SK-N-SH (cell line): ENCODE data around the gene ZXDA. TPM values are rescaled to one million over a fixed set of nuclear protein-coding genes. Genes with fewer than 3 reads are reported as not detected.

Experiments
- CTCF ChIA-PET: fragments of 300-600, 350-600 bp; formaldehyde crosslinking; extraction: SDS; loops from one replicate; lab custom pipeline; 2021; lab: Yijun Ruan, JAX
- POLR2A ChIA-PET: fragments of 350-600 bp; sonication (Branson Sonifier 250); formaldehyde crosslinking; extraction: SDS; loops from one replicate; lab custom pipeline; 2020; ENCODE audit warnings: antibody characterized with exemption, inconsistent platforms; lab: Yijun Ruan, JAX
- DNase-seq: peaks from one replicate; pipeline ENCODE4 v3.0.0; 2012
- H2AFZ ChIP-seq: fragments of 200-600 bp; sonication (generic); 2 replicates; pipeline ENCODE4 v1.8.1; 2016; ENCODE audit warnings: antibody characterized with exemption, mild to moderate bottlenecking, low read depth
- H3F3A ChIP-seq: fragments of 200-600 bp; sonication (generic); replicated peaks from 2 replicates; pipeline ENCODE3; 2016; ENCODE audit warnings: antibody characterized with exemption, mild to moderate bottlenecking; ENCODE audit not compliant: insufficient read depth
- H3K27ac ChIP-seq, 2 experiments: fragments of 200-500 bp in 1 of 2; fragments of 200-600 bp in 1 of 2; sonication (Bioruptor generic) in 1 of 2; sonication (generic), shearing (Covaris generic) in 1 of 2; 2 replicates each; pipeline versions ENCODE4 v1.5.1 to v1.6.1; 2014 to 2016; ENCODE audit warnings: low read depth in 2 of 2, inconsistent platforms in 1 of 2, low read length in 1 of 2, mild to moderate bottlenecking in 1 of 2, mixed read lengths in 1 of 2
- H3K27me3 ChIP-seq: fragments of 200-600 bp; sonication (generic), shearing (Covaris generic); 2 replicates; pipeline ENCODE4 v1.6.1; 2016; ENCODE audit warnings: mixed run types; ENCODE audit not compliant: insufficient read depth
- H3K36me3 ChIP-seq, 2 experiments: fragments of 200-500 bp in 1 of 2; fragments of 200-600 bp in 1 of 2; sonication (Bioruptor generic) in 1 of 2; sonication (generic) in 1 of 2; replicated peaks in 1 of 2; 2 replicates each; pipeline versions ENCODE3 to v1.5.1; 2014 to 2016; ENCODE audit warnings: low read length in 1 of 2, mild to moderate bottlenecking in 1 of 2; ENCODE audit not compliant: insufficient read depth in 2 of 2, control insufficient read depth in 1 of 2
- H3K4me1 ChIP-seq, 2 experiments: fragments of 200-500 bp in 1 of 2; fragments of 200-600 bp in 1 of 2; sonication (Bioruptor generic) in 1 of 2; sonication (generic), shearing (Covaris generic) in 1 of 2; 2 replicates each; pipeline versions ENCODE4 v1.5.1 to v1.6.1; 2014 to 2016; ENCODE audit warnings: low read depth in 1 of 2, low read length in 1 of 2, mixed run types in 1 of 2; ENCODE audit not compliant: insufficient read depth in 2 of 2, control insufficient read depth in 1 of 2
- H3K4me2 ChIP-seq: fragments of 200-600 bp; sonication (generic), shearing (Covaris generic); 2 replicates; pipeline ENCODE4 v1.6.1; 2017; ENCODE audit warnings: mixed run types
- H3K4me3 ChIP-seq, 2 experiments: fragments of 200-500 bp in 1 of 2; fragments of 200-600 bp in 1 of 2; sonication (Bioruptor generic) in 1 of 2; sonication (generic), shearing (Covaris generic) in 1 of 2; 2 replicates each; pipeline versions ENCODE4 v1.5.1 to v1.8.1; 2014 to 2016; ENCODE audit warnings: low read depth in 2 of 2, inconsistent platforms in 1 of 2, low read length in 1 of 2, mild to moderate bottlenecking in 1 of 2, mixed read lengths in 1 of 2, moderate library complexity in 1 of 2
- H3K79me2 ChIP-seq: fragments of 200-600 bp; sonication (generic); 2 replicates; pipeline ENCODE4 v1.8.1; 2017; ENCODE audit warnings: mild to moderate bottlenecking; ENCODE audit not compliant: insufficient read depth
- H3K9ac ChIP-seq: fragments of 200-600 bp; sonication (generic); 2 replicates; pipeline ENCODE4 v1.6.1; 2017; ENCODE audit warnings: mixed run types
- H3K9me2 ChIP-seq: fragments of 200-600 bp; sonication (generic); 2 replicates; pipeline ENCODE4 v1.6.1; 2017; ENCODE audit warnings: mixed run types
- H3K9me3 ChIP-seq: fragments of 200-600 bp; sonication (generic); 2 replicates; pipeline ENCODE4 v1.6.1; 2017; ENCODE audit warnings: mixed run types, mild to moderate bottlenecking, moderate library complexity
- H4K20me1 ChIP-seq: fragments of 200-600 bp; sonication (generic); 2 replicates; pipeline ENCODE4 v1.6.1; 2017; ENCODE audit warnings: mild to moderate bottlenecking, mixed run types; ENCODE audit not compliant: insufficient read depth
- CHD2 ChIP-seq: fragments of 150-350 bp; IDR thresholded peaks from 2 replicates; pipeline ENCODE4 v1.6.1; 2018; ENCODE audit warnings: low read length; ENCODE audit not compliant: partially characterized antibody
- ELF1 ChIP-seq: IDR thresholded peaks from 2 replicates; pipeline ENCODE4 v1.4.0; 2012
- EP300 ChIP-seq, 2 experiments: IDR thresholded peaks; 2 replicates each; pipeline versions ENCODE4 v1.4.0 to v1.6.1; 2012; ENCODE audit warnings: borderline replicate concordance in 1 of 2, low read depth in 1 of 2, low read length in 1 of 2
- EZH2phosphoT487 ChIP-seq: fragments of 200-600 bp; sonication (generic); IDR thresholded peaks from 2 replicates; pipeline ENCODE4 v1.6.1; 2017; ENCODE audit warnings: low read depth, mixed run types, mild to moderate bottlenecking, antibody characterized with exemption, moderate library complexity, borderline replicate concordance
- FOSL2 ChIP-seq: IDR thresholded peaks from 2 replicates; pipeline ENCODE4 v1.4.0; 2012; ENCODE audit warnings: low read depth, mild to moderate bottlenecking, moderate library complexity, borderline replicate concordance
- FOXJ3 ChIP-seq: sonication (generic); formaldehyde crosslinking; IDR thresholded peaks from 2 replicates; pipeline ENCODE4 v1.5.1; 2020; ENCODE audit warnings: mild to moderate bottlenecking, missing genetic modification reagents
- MEF2A ChIP-seq: IDR thresholded peaks from 2 replicates; pipeline ENCODE4 v1.4.0; 2012; ENCODE audit warnings: low read depth, borderline replicate concordance
- MXI1 ChIP-seq: IDR thresholded peaks from 2 replicates; pipeline ENCODE4 v1.6.1; 2012; ENCODE audit warnings: mild to moderate bottlenecking, low read depth, low read length, improper control_type of control experiment
- NFIC ChIP-seq: IDR thresholded peaks from 2 replicates; pipeline ENCODE4 v1.4.0; 2012; ENCODE audit warnings: borderline replicate concordance
- NRF1 ChIP-seq: IDR thresholded peaks from 2 replicates; pipeline ENCODE4 v1.6.1; 2012; ENCODE audit warnings: low read depth, mild to moderate bottlenecking, low read length
- PBX3 ChIP-seq: IDR thresholded peaks from 2 replicates; pipeline ENCODE4; 2012
- RAD21 ChIP-seq: IDR thresholded peaks from 2 replicates; pipeline ENCODE4 v1.6.1; 2012; ENCODE audit warnings: mild to moderate bottlenecking, low read length
- REST ChIP-seq: IDR thresholded peaks from 2 replicates; pipeline ENCODE4 v1.6.1; 2012; ENCODE audit warnings: mild to moderate bottlenecking, low read depth, low read length, moderate library complexity
- RFX5 ChIP-seq: IDR thresholded peaks from 2 replicates; pipeline ENCODE4 v1.6.1; 2012; ENCODE audit warnings: mild to moderate bottlenecking, improper control_type of control experiment, low read length
- SMC3 ChIP-seq: IDR thresholded peaks from 2 replicates; pipeline ENCODE4 v1.6.1; 2012; ENCODE audit warnings: low read depth, low read length, improper control_type of control experiment
- TEAD4 ChIP-seq: IDR thresholded peaks from 2 replicates; pipeline ENCODE4 v1.4.0; 2012; ENCODE audit warnings: mild to moderate bottlenecking, borderline replicate concordance; ENCODE audit not compliant: insufficient read depth
- USF1 ChIP-seq: IDR thresholded peaks from 2 replicates; pipeline ENCODE4 v1.4.0; 2012; ENCODE audit warnings: low read depth, borderline replicate concordance
- YY1 ChIP-seq: IDR thresholded peaks from 2 replicates; pipeline ENCODE4 v1.4.0; 2012; ENCODE audit warnings: low read depth, mild to moderate bottlenecking
- WGBS: methylation state at CpG from one replicate; pipeline ENCODE4 v1.1.6; 2017; ENCODE audit warnings: low lambda C conversion rate; 5-methylcytosine and 5-hydroxymethylcytosine counted together
- polyA plus RNA-seq, 3 experiments: library from polyadenylated mRNA; depleted of rRNA; stranded (reverse); fragments of >200 nt; gene quantifications; 2 replicates each; pipeline ENCODE4 v1.2.3, GENCODE V29; 2012
- TF ChIP-seq, protein P1 (sequence below): fragments of 150-350 bp; IDR thresholded peaks from 2 replicates; pipeline ENCODE4 v1.6.1; 2016; ENCODE audit warnings: mild to moderate bottlenecking, low read depth, low read length
- TF ChIP-seq, protein P2 (sequence below): fragments of 150-350 bp; IDR thresholded peaks from 2 replicates; pipeline ENCODE4 v1.6.1; 2017; ENCODE audit warnings: antibody characterized with exemption, low read length, low read depth, borderline replicate concordance
- TF ChIP-seq, protein P3 (sequence below): fragments of 200-600 bp; sonication (generic); IDR thresholded peaks from 2 replicates; pipeline ENCODE4 v1.6.1; 2017; ENCODE audit warnings: antibody characterized with exemption, mild to moderate bottlenecking, moderate library complexity

Gene ZXDA
- polyA plus RNA-seq, 1 of the 3 experiments (the other 2 are of a cell fraction): 0.84 TPM

DNA sequence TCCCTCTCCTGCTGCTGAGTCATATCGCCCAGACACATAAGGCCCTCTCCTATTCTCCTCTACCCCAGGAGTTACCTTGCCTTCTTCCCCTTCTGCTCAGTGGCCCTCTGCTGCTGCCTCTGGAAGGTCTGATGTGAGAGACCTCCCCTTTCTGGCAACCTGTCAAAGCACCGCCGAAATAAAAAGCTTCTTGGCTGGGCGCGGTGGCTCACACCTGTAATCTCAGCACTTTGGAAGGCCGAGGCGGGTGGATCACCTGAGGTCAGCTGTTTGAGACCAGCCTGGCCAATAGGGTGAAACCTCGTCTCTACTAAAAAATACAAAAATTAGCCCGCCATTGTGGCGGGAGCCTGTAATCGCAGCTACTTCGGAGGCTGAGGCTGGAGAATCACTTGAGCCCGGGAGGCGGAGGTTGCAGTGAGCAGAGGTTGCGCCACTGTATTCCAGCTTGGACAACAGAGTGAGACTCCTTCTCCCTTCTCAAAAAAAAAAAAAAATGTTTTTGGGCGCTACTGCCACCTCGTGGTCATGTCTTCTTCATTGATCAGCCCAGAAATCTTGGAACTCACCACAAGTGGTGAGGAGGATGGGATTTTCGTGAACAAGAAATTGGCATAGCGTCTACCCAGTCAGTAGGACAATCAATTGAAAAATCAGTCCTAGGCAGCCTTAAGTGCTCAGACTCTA, 8.6 kb upstream of the ZXDA start:
- Histone ChIP-seq H3K27me3 (peaks cover 27% of the 10 kb centered on the region), H3F3A (no peaks in the 10 kb centered on the region), H3K4me3 (peak overlapping the region in 1 of 2 experiments; percentile 10; a peak in 1 of 4 replicates), H4K20me1 (no peaks in the 10 kb centered on the region), H3K27ac (no peak overlapping the region), H3K9me3 (no peaks in the 10 kb centered on the region), H3K4me2 (0 out of 2 replicates have a peak overlapping the region, but pooled peaks have one; percentile 24), H3K79me2 (no peaks in the 10 kb centered on the region), H3K4me1 (no peaks in the 10 kb centered on the region), H3K36me3 (no peaks in the 10 kb centered on the region), H3K9me2 (no peaks in the 10 kb centered on the region), H2AFZ (no peak overlapping the region), H3K9ac (no peak overlapping the region)
- DNase-seq: peak; percentile 11
- ChIA-PET CTCF (interaction anchor here (0.7 kb wide), 1 partner anchor 31 kb away, joined by 3 read pairs; no protein-coding TSS in a partner anchor), POLR2A (no interaction called here)
- WGBS: 22% methylated on average over 19 of the region's 19 CpGs
- TF ChIP-seq, protein P1, sequence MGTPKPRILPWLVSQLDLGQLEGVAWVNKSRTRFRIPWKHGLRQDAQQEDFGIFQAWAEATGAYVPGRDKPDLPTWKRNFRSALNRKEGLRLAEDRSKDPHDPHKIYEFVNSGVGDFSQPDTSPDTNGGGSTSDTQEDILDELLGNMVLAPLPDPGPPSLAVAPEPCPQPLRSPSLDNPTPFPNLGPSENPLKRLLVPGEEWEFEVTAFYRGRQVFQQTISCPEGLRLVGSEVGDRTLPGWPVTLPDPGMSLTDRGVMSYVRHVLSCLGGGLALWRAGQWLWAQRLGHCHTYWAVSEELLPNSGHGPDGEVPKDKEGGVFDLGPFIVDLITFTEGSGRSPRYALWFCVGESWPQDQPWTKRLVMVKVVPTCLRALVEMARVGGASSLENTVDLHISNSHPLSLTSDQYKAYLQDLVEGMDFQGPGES: no peak
- TF ChIP-seq ELF1 (no peak), FOSL2 (no peak), FOXJ3 (CRISPR knock-in tag) (no peak), SMC3 (peak; percentile 59), YY1 (no peak), RAD21 (peak; percentile 53), REST (no peak), TEAD4 (no peak), PBX3 (no peak), MEF2A (no peak), NFIC (no peak), MXI1 (no peak), EZH2phosphoT487 (no peak), CHD2 (no peak), EP300 (IDR thresholded peaks at IDR 0.05; ENCODE audit: borderline replicate concordance in 1 of 2, low read depth in 1 of 2, low read length in 1 of 2) (no peak), RFX5 (no peak), NRF1 (no peak), USF1 (no peak)
- TF ChIP-seq, protein P2, sequence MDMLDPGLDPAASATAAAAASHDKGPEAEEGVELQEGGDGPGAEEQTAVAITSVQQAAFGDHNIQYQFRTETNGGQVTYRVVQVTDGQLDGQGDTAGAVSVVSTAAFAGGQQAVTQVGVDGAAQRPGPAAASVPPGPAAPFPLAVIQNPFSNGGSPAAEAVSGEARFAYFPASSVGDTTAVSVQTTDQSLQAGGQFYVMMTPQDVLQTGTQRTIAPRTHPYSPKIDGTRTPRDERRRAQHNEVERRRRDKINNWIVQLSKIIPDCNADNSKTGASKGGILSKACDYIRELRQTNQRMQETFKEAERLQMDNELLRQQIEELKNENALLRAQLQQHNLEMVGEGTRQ: no peak
- TF ChIP-seq, protein P3, sequence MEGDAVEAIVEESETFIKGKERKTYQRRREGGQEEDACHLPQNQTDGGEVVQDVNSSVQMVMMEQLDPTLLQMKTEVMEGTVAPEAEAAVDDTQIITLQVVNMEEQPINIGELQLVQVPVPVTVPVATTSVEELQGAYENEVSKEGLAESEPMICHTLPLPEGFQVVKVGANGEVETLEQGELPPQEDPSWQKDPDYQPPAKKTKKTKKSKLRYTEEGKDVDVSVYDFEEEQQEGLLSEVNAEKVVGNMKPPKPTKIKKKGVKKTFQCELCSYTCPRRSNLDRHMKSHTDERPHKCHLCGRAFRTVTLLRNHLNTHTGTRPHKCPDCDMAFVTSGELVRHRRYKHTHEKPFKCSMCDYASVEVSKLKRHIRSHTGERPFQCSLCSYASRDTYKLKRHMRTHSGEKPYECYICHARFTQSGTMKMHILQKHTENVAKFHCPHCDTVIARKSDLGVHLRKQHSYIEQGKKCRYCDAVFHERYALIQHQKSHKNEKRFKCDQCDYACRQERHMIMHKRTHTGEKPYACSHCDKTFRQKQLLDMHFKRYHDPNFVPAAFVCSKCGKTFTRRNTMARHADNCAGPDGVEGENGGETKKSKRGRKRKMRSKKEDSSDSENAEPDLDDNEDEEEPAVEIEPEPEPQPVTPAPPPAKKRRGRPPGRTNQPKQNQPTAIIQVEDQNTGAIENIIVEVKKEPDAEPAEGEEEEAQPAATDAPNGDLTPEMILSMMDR: peak; percentile 70
